T-helper 22 cell (primary cell): Measurements from ENCODE around the gene LRIG1.

ENCODE experiments used
- DNase-seq: peaks from one replicate; pipeline ENCODE4 v3.0.0-alpha.2; 2020; ENCODE audit warnings: low read depth

The LRIG1 gene

GRCh38 chr3:66443118-66443803 is 57.6 kb downstream of the LRIG1 start:
- DNase-seq, result no peak

GRCh38 chr3:66442254-66443117 is 58.3 kb downstream of the LRIG1 start:
- DNase-seq, result no peak

- DNase-seq, result no peak
Measured at GRCh38 chr3:66441692-66442091, 59.1 kb downstream of the LRIG1 start.

GRCh38 chr3:66441129-66441528 is 59.7 kb downstream of the LRIG1 start:
- no peak for DNase-seq

- DNase-seq, result no peak
Measured at GRCh38 chr3:66439666-66440344, 61.0 kb downstream of the LRIG1 start.

- no peak for DNase-seq
Measured at GRCh38 chr3:66438046-66438445, 62.8 kb downstream of the LRIG1 start.

- no peak for DNase-seq
Measured at GRCh38 chr3:66437341-66437929, 63.4 kb downstream of the LRIG1 start.

GRCh38 chr3:66435989-66436388 is 64.8 kb downstream of the LRIG1 start:
- no peak for DNase-seq

GRCh38 chr3:66434726-66435125 is 66.1 kb downstream of the LRIG1 start:
- no peak for DNase-seq

- DNase-seq, result no peak
Measured at GRCh38 chr3:66433522-66433782, 67.4 kb downstream of the LRIG1 start.

- DNase-seq, result no peak
Measured at GRCh38 chr3:66432767-66433521, 67.9 kb downstream of the LRIG1 start.

- no peak for DNase-seq
Measured at GRCh38 chr3:66432041-66432766, 68.6 kb downstream of the LRIG1 start.

- DNase-seq, result no peak
Measured at GRCh38 chr3:66431494-66431893, 69.3 kb downstream of the LRIG1 start.

GRCh38 chr3:66430876-66431275 is 69.9 kb downstream of the LRIG1 start:
- DNase-seq, result no peak

GRCh38 chr3:66428733-66429132 is 72.1 kb downstream of the LRIG1 start:
- DNase-seq, result no peak

- no peak for DNase-seq
Measured at GRCh38 chr3:66427951-66428474, 72.8 kb downstream of the LRIG1 start.

GRCh38 chr3:66427352-66427751 is 73.5 kb downstream of the LRIG1 start:
- DNase-seq, result no peak

- no peak for DNase-seq
Measured at GRCh38 chr3:66426135-66426534, 74.7 kb downstream of the LRIG1 start.

- no peak for DNase-seq
Measured at GRCh38 chr3:66425576-66426114, 75.2 kb downstream of the LRIG1 start.

- no peak for DNase-seq
Measured at GRCh38 chr3:66425032-66425431, 75.8 kb downstream of the LRIG1 start.

- DNase-seq, result no peak
Measured at GRCh38 chr3:66423791-66424190, 77.0 kb downstream of the LRIG1 start.
